Testis (tissue), 2 donors: ENCODE results near the gene NUP160.

Experiments used
- CTCF ChIP-seq, 3 experiments: fragments of 450-650 bp in 2 of 3; fragments of 200-600 bp in 1 of 3; sonication (generic) in 1 of 3; IDR thresholded peaks; one replicate each; pipeline ENCODE4 v1.5.1; 2016 to 2019; ENCODE audit warnings: antibody characterized with exemption in 3 of 3, mild to moderate bottlenecking in 2 of 3, moderate library complexity in 1 of 3
- POLR2A ChIP-seq: fragments of 450-650 bp; IDR thresholded peaks from one replicate; pipeline ENCODE4 v1.6.1; 2017; ENCODE audit warnings: antibody characterized with exemption, mild to moderate bottlenecking, moderate library complexity

- TF ChIP-seq CTCF (IDR thresholded peaks at IDR 0.05) (no peak), POLR2A (no peak)
Measured at GRCh38 chr11:47786373-47786772, 61.8 kb downstream of the NUP160 start.
